CD1c-positive myeloid dendritic cell (primary cell): ENCODE measurements around the gene EXOC3L2.

ENCODE experiments used
- DNase-seq: peaks from one replicate; pipeline ENCODE4 v3.0.0-alpha.2; 2016; ENCODE audit errors: extremely low spot score

EXOC3L2 gene

GRCh38 chr19:45218911-45219743 lies 26.1 kb downstream of the EXOC3L2 start:
- DNase-seq = peak; percentile 58

- DNase-seq = no peak
These were observed 26.8 kb downstream of the EXOC3L2 start for GRCh38 chr19:45218426-45218825.

GRCh38 chr19:45217957-45218334 lies 27.3 kb downstream of the EXOC3L2 start:
- DNase-seq = no peak

GRCh38 chr19:45217193-45217956 lies 27.8 kb downstream of the EXOC3L2 start:
- DNase-seq = no peak

- DNase-seq = no peak
These were observed 28.5 kb downstream of the EXOC3L2 start for GRCh38 chr19:45216667-45217066.

- DNase-seq = no peak
These were observed 29.6 kb downstream of the EXOC3L2 start for GRCh38 chr19:45215391-45216191.

GRCh38 chr19:45213031-45213430 lies 32.2 kb downstream of the EXOC3L2 start:
- no peak for DNase-seq

- no peak for DNase-seq
These were observed 33.3 kb downstream of the EXOC3L2 start for GRCh38 chr19:45211751-45212381.

- DNase-seq = no peak
These were observed 38.9 kb downstream of the EXOC3L2 start for GRCh38 chr19:45206328-45206727.

GRCh38 chr19:45205810-45206209 lies 39.4 kb downstream of the EXOC3L2 start:
- no peak for DNase-seq

- no peak for DNase-seq
These were observed 42.6 kb downstream of the EXOC3L2 start for GRCh38 chr19:45202637-45203036.

- no peak for DNase-seq
These were observed 44.6 kb downstream of the EXOC3L2 start for GRCh38 chr19:45200568-45200967.

GRCh38 chr19:45195764-45196163 lies 49.4 kb downstream of the EXOC3L2 start:
- no peak for DNase-seq

GRCh38 chr19:45191375-45191774 lies 53.8 kb downstream of the EXOC3L2 start:
- DNase-seq = no peak

GRCh38 chr19:45189971-45190370 lies 55.2 kb downstream of the EXOC3L2 start:
- DNase-seq = no peak

GRCh38 chr19:45187421-45188100 lies 57.6 kb downstream of the EXOC3L2 start:
- peak; percentile 46 for DNase-seq

GRCh38 chr19:45186509-45187334 lies 58.5 kb downstream of the EXOC3L2 start:
- no peak for DNase-seq

- DNase-seq = no peak
These were observed 61.1 kb downstream of the EXOC3L2 start for GRCh38 chr19:45184115-45184514.

- DNase-seq = no peak
These were observed 62.4 kb downstream of the EXOC3L2 start for GRCh38 chr19:45182758-45183157.

- no peak for DNase-seq
These were observed 64.3 kb downstream of the EXOC3L2 start for GRCh38 chr19:45180936-45181335.
